ENCODE measurements around the gene GRB7. TPM values are rescaled to one million over a fixed set of nuclear protein-coding genes. Genes with fewer than 3 reads are reported as not detected.

GRB7 gene
- total RNA-seq, 1 experiment from 2014 or later: 98.6 TPM

GRCh38 chr17:39781031-39781860 is 43.5 kb downstream of the GRB7 start:
- Histone ChIP-seq H3K9me3 (no peaks in the 10 kb centered on the region), H3K36me3 (ENCODE audit: control insufficient read depth, insufficient read depth, low read length) (no peaks in the 10 kb centered on the region), H3K4me1 (peaks cover 24% of the 10 kb centered on the region), H3K27me3 (replicated peaks; ENCODE audit: control insufficient read depth, insufficient read depth, low read length) (no peaks in the 10 kb centered on the region), H3K4me3 (ENCODE audit: low read depth, low read length) (no peak overlapping the region)
- DNase-seq: no peak
- intact Hi-C loops (cut with micrococcal nuclease; ENCODE audit: unreplicated experiment): loop anchor here (5.0 kb wide), 1 partner anchor 146 kb away; the partner anchor contains the start of genes LRRC3C and ORMDL3
- no peak overlapping the region for H3K4me3 Mint-ChIP-seq (ENCODE audit: unreplicated experiment)
- CTCF ChIA-PET: no interaction called here
- peaks cover 9% of the 10 kb centered on the region for H3K36me3 Mint-ChIP-seq (ENCODE audit: insufficient read depth, unreplicated experiment)
- POLR2A ChIA-PET: no interaction called here
- peaks cover 21% of the 10 kb centered on the region for H3K4me1 Mint-ChIP-seq (ENCODE audit: low read depth, unreplicated experiment)
- no TSS peak for BruUV-seq (replicated peaks)
- no peak for TF ChIP-seq CTCF (IDR thresholded peaks at IDR 0.05; ENCODE audit: insufficient read depth in 1 of 2, low read depth in 1 of 2, low read length in 1 of 2, severe bottlenecking in 1 of 2, unreplicated experiment in 1 of 2)
- H3K27ac Mint-ChIP-seq (ENCODE audit: unreplicated experiment): no peak overlapping the region
- H3K9me3 Mint-ChIP-seq (ENCODE audit: unreplicated experiment): no peaks in the 10 kb centered on the region
- no peaks in the 10 kb centered on the region for H3K27me3 Mint-ChIP-seq (ENCODE audit: insufficient read depth, unreplicated experiment)

GRCh38 chr17:39781861-39782213 is 44.1 kb downstream of the GRB7 start:
- no peak for TF ChIP-seq CTCF (IDR thresholded peaks at IDR 0.05; ENCODE audit: insufficient read depth in 1 of 2, low read depth in 1 of 2, low read length in 1 of 2, severe bottlenecking in 1 of 2, unreplicated experiment in 1 of 2)
- no peak for DNase-seq
- no TSS peak for BruUV-seq (replicated peaks)
- Mint-ChIP-seq H3K36me3 (ENCODE audit: insufficient read depth, unreplicated experiment) (peaks cover 9% of the 10 kb centered on the region), H3K4me1 (ENCODE audit: low read depth, unreplicated experiment) (peaks cover 21% of the 10 kb centered on the region), H3K9me3 (ENCODE audit: unreplicated experiment) (no peaks in the 10 kb centered on the region), H3K27ac (ENCODE audit: unreplicated experiment) (peak overlapping the region; percentile 52), H3K4me3 (ENCODE audit: unreplicated experiment) (peak overlapping the region; percentile 27), H3K27me3 (ENCODE audit: insufficient read depth, unreplicated experiment) (no peaks in the 10 kb centered on the region)
- Histone ChIP-seq H3K27me3 (replicated peaks; ENCODE audit: control insufficient read depth, insufficient read depth, low read length) (no peaks in the 10 kb centered on the region), H3K4me3 (ENCODE audit: low read depth, low read length) (no peak overlapping the region), H3K36me3 (ENCODE audit: control insufficient read depth, insufficient read depth, low read length) (no peaks in the 10 kb centered on the region), H3K4me1 (peaks cover 24% of the 10 kb centered on the region), H3K9me3 (no peaks in the 10 kb centered on the region)
- intact Hi-C loops (cut with micrococcal nuclease; ENCODE audit: unreplicated experiment): loop anchor here (5.0 kb wide), 1 partner anchor 145 kb away; the partner anchor contains the start of genes LRRC3C and ORMDL3
- POLR2A ChIA-PET: no interaction called here
- CTCF ChIA-PET: interaction anchor here (0.8 kb wide), 1 partner anchor 28 kb away, joined by 3 read pairs; no protein-coding TSS in a partner anchor

DNA sequence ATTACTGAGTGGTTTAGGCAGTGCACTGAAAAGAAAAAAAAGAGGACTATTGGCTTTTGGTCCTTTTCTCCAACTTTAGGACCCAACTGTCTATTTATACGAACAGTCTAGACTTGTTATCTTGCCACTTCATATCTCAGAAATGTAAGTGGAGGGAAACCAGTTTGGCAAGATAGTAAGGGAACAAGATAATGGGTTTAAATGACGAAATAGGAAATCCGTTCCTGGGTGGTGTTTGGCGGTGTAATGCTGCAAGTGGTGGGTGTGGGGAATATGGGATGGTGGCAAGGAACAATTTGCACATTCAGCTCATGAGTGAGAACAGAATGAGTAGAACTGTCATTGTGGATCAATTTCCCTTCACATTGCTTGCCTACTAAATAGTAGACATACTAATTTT is 44.7 kb downstream of the GRB7 start:
- Histone ChIP-seq H3K4me1 (peaks cover 24% of the 10 kb centered on the region), H3K9me3 (no peaks in the 10 kb centered on the region), H3K27me3 (replicated peaks; ENCODE audit: control insufficient read depth, insufficient read depth, low read length) (no peaks in the 10 kb centered on the region), H3K36me3 (ENCODE audit: control insufficient read depth, insufficient read depth, low read length) (no peaks in the 10 kb centered on the region), H3K4me3 (ENCODE audit: low read depth, low read length) (no peak overlapping the region)
- DNase-seq: peak; percentile 64 to 76
- Mint-ChIP-seq H3K4me1 (ENCODE audit: low read depth, unreplicated experiment) (peaks cover 21% of the 10 kb centered on the region), H3K36me3 (ENCODE audit: insufficient read depth, unreplicated experiment) (peaks cover 9% of the 10 kb centered on the region), H3K27me3 (ENCODE audit: insufficient read depth, unreplicated experiment) (no peaks in the 10 kb centered on the region), H3K9me3 (ENCODE audit: unreplicated experiment) (no peaks in the 10 kb centered on the region), H3K4me3 (ENCODE audit: unreplicated experiment) (peak overlapping the region; percentile 27), H3K27ac (ENCODE audit: unreplicated experiment) (peak overlapping the region; percentile 52)
- ChIA-PET CTCF (interaction anchor here (0.8 kb wide), 1 partner anchor 28 kb away, joined by 3 read pairs; no protein-coding TSS in a partner anchor), POLR2A (no interaction called here)
- intact Hi-C loops (cut with micrococcal nuclease; ENCODE audit: unreplicated experiment): loop anchor here (5.0 kb wide), 1 partner anchor 145 kb away; the partner anchor contains the start of genes LRRC3C and ORMDL3
- TF ChIP-seq CTCF (IDR thresholded peaks at IDR 0.05; ENCODE audit: insufficient read depth in 1 of 2, low read depth in 1 of 2, low read length in 1 of 2, severe bottlenecking in 1 of 2, unreplicated experiment in 1 of 2): no peak
- BruUV-seq (replicated peaks): no TSS peak
